GM23248 (cell line): ENCODE measurements around the gene ZGPAT.

Experiments used
- EZH2 ChIP-seq: fragments of 200-600 bp; sonication (generic); IDR thresholded peaks from 2 replicates; pipeline ENCODE4 v1.6.1; 2018; ENCODE audit warnings: antibody characterized with exemption, mild to moderate bottlenecking; ENCODE audit not compliant: insufficient read depth, poor library complexity, severe bottlenecking
- EZH2phosphoT487 ChIP-seq: fragments of 200-600 bp; sonication (generic); IDR thresholded peaks from 2 replicates; pipeline ENCODE4 v1.6.1; 2018; ENCODE audit warnings: antibody characterized with exemption, moderate library complexity, mild to moderate bottlenecking, low read depth; ENCODE audit not compliant: insufficient read depth

DNA sequence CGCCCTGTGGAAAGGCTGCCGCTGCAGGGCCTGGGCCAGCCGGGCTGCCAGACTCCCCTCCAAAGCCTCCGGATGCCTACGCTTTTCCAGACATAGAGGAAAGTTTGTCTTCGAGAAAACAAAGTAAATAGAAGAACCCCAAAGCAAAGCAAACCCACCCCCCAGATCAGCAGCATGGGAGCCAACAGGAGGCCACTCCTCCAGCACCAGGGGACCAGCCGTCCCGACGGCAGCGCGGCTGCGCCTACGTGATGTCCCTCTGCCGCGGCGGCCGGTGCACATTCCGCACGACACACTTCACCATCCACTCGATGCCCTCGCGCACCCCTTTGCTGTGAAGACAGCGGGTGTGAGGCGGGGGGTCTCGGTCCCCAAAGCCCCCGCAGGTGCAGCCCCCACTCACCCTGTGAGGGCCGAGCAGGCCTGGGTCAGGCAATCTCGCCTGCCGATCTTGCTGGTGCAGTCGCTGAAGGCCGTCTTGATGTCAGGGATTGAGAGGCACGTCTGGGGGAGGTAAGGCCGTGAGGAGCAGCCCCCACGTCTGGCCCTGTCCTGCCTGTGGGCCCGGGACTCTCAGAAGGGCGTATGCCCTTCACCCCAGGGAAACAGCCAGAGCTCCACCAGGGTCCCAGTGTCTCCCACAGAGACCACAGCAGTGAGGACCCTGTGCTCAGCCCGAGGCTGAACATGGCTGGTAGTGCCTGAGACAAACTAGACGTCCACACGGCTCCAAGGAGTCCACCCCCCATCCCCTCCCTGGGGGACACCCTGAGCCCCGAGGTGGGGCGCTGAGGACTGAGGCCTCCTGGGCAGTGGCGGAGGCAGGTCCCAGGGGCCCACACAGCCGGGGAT lies 7.4 kb upstream of the ZGPAT start:
- TF ChIP-seq EZH2 (no peak), EZH2phosphoT487 (no peak)
